Kidney (tissue), 14 donors: Measurements from ENCODE around the gene VPS4B. TPM values are rescaled to one million over a fixed set of nuclear protein-coding genes. Genes with fewer than 3 reads are reported as not detected.

Experiments
- DNase-seq, 5 donors: peaks; one replicate each; pipeline ENCODE4 v3.0.0-alpha.2; 2013 to 2020
- FAIRE-seq: peaks from 2 replicates; lab custom pipeline; 2012; peaks lifted over from hg19 to GRCh38; lab: Jason Lieb, UNC
- H3K27ac ChIP-seq, 2 donors: one replicate each; pipeline ENCODE4 v1.7.0; 2013; ENCODE audit warnings: low read depth in 2 of 2, low read length in 2 of 2, inconsistent platforms in 1 of 2
- H3K27me3 ChIP-seq: one replicate; pipeline ENCODE4 v1.7.1; 2013; ENCODE audit warnings: low read length, inconsistent platforms; ENCODE audit not compliant: control insufficient read depth, insufficient read depth
- H3K36me3 ChIP-seq, 3 donors: one replicate each; pipeline versions ENCODE4 v1.7.0 to v1.7.1; 2013; ENCODE audit warnings: low read length in 3 of 3, control low read depth in 1 of 3, inconsistent platforms in 1 of 3; ENCODE audit not compliant: insufficient read depth in 3 of 3, control insufficient read depth in 2 of 3
- H3K4me1 ChIP-seq, 3 donors: one replicate each; pipeline versions ENCODE4 v1.7.0 to v1.7.1; 2013; ENCODE audit warnings: low read length in 3 of 3, inconsistent platforms in 1 of 3, low read depth in 1 of 3; ENCODE audit not compliant: control insufficient read depth in 2 of 3, insufficient read depth in 2 of 3
- H3K4me3 ChIP-seq, 3 donors: one replicate each; pipeline versions ENCODE4 v1.7.0 to v1.8.1; 2013; ENCODE audit warnings: low read length in 3 of 3, control low read depth in 1 of 3, inconsistent platforms in 1 of 3
- H3K9ac ChIP-seq, 3 donors: one replicate each; pipeline versions ENCODE4 v1.7.0 to v1.7.1; 2013; ENCODE audit warnings: low read length in 3 of 3, control low read depth in 1 of 3, inconsistent platforms in 1 of 3
- H3K9me3 ChIP-seq, 3 donors: one replicate each; pipeline versions ENCODE4 v1.7.0 to v1.7.1; 2013; ENCODE audit warnings: low read length in 3 of 3, control low read depth in 1 of 3, inconsistent platforms in 1 of 3; ENCODE audit not compliant: control insufficient read depth in 2 of 3, insufficient read depth in 1 of 3
- CTCF ChIP-seq: IDR thresholded peaks from 3 replicates; pipeline ENCODE4 v1.5.1; 2012; ENCODE audit warnings: mild to moderate bottlenecking, moderate library complexity, borderline replicate concordance; ENCODE audit not compliant: insufficient read depth; ENCODE audit errors: extremely low read depth
- intact Hi-C: fragments of 100-400 bp; cut with DNase I; formaldehyde crosslinking; loops from one replicate; pipeline ENCODE4 v1.11.1; 2022
- polyA plus RNA-seq: library from polyadenylated mRNA; stranded (reverse); fragments of 350-450 nt; fragmentation: Illumina TruSeq; extraction: RNeasy Lipid Tissue Mini Kit (QIAGEN cat#74804); gene quantifications from one replicate; pipeline ENCODE4 v1.2.3, GENCODE V29; 2014; ENCODE audit warnings: low read depth, low replicate concordance; ENCODE audit not compliant: insufficient read depth
- total RNA-seq: library from RNA; stranded (reverse); fragmentation: NEBNext Ultra II Directional; extraction: Animal tissue kit (Norgen Biotek cat#: 25700); gene quantifications from one replicate; pipeline ENCODE4 v1.2.1, GENCODE V29; 2021
- donor health status: control.
- donor health status: control.
- donor health status: control.
- donor health status: control.
- donor health status: control.
- donor health status: DM: yes; HTN: yes; CAD: no.
- donor health status: Normal renal cell carcinoma (clear cell type).

VPS4B gene
- total and polyA plus RNA-seq, 2 donors from 2014 or later, result 15.7 to 63.7 TPM

GRCh38 chr18:63348508-63349136 lies 73.7 kb downstream of the VPS4B start:
- intact Hi-C loops, result loop anchor here (10.0 kb wide), 1 partner anchor 86 kb away; no protein-coding TSS in a partner anchor
- Histone ChIP-seq H3K4me3 (no peak overlapping the region), H3K27me3 (no peaks in the 10 kb centered on the region), H3K27ac (no peak overlapping the region), H3K4me1 (peaks cover 0 to 5% (median 3%) of the 10 kb centered on the region in 3 donors), H3K9ac (no peak overlapping the region), H3K36me3 (peaks cover 9 to 47% (median 39%) of the 10 kb centered on the region in 3 donors), H3K9me3 (no peaks in the 10 kb centered on the region)
- FAIRE-seq, result no peak
- TF ChIP-seq CTCF, result no peak
- no peak for DNase-seq

GRCh38 chr18:63346480-63347183 lies 75.6 kb downstream of the VPS4B start:
- Histone ChIP-seq H3K9ac (no peak overlapping the region), H3K4me1 (peaks cover 0 to 5% (median 3%) of the 10 kb centered on the region in 3 donors), H3K27me3 (no peaks in the 10 kb centered on the region), H3K4me3 (no peak overlapping the region), H3K9me3 (no peaks in the 10 kb centered on the region), H3K27ac (no peak overlapping the region), H3K36me3 (peaks cover 12 to 44% (median 32%) of the 10 kb centered on the region in 3 donors)
- FAIRE-seq (no peak), DNase-seq (no peak)
- intact Hi-C loops, result loop anchor here (10.0 kb wide), 1 partner anchor 88 kb away; no protein-coding TSS in a partner anchor
- no peak for TF ChIP-seq CTCF

- H3K9ac ChIP-seq, result no peak overlapping the region
- peaks cover 0 to 5% (median 3%) of the 10 kb centered on the region in 3 donors for H3K4me1 ChIP-seq
- DNase-seq (no peak), FAIRE-seq (no peak)
- no peaks in the 10 kb centered on the region for H3K27me3 ChIP-seq
- no peak overlapping the region for H3K4me3 ChIP-seq
- no peaks in the 10 kb centered on the region for H3K9me3 ChIP-seq
- no peak for TF ChIP-seq CTCF
- no peak overlapping the region for H3K27ac ChIP-seq
- peaks cover 12 to 41% (median 31%) of the 10 kb centered on the region in 3 donors for H3K36me3 ChIP-seq
- intact Hi-C loops, result loop anchor here (10.0 kb wide), 1 partner anchor 89 kb away; no protein-coding TSS in a partner anchor
These were observed 76.2 kb downstream of the VPS4B start for GRCh38 chr18:63346031-63346430.
